GM13976 (cell line): ENCODE results near the gene EFCAB14.
"Not testable (repeated sequence)": the region's sequence is repeated elsewhere in the genome, so short reads cannot be mapped to it uniquely, and the experiment has no call there.

Experiments used
- DNase-seq: peaks from one replicate; pipeline ENCODE4 v3.0.0; 2012; ENCODE audit warnings: low spot score
- CTCF ChIP-seq: IDR thresholded peaks from 2 replicates; pipeline ENCODE4 v1.5.1; 2012; ENCODE audit warnings: borderline replicate concordance, mild to moderate bottlenecking; ENCODE audit not compliant: insufficient read depth; ENCODE audit errors: extremely low read depth, missing control alignments, control extremely low read depth
- in situ Hi-C: fragments of 300-500 bp; cut with MboI; formaldehyde crosslinking; loops from one replicate; pipeline ENCODE4 v1.12.0; 2022; ENCODE audit warnings: low sequenced_read_pairs, mixed read lengths, inconsistent platforms; ENCODE audit not compliant: unreplicated experiment

The EFCAB14 gene

GRCh38 chr1:46705408-46705807, 13.5 kb downstream of the EFCAB14 start:
- no peak for TF ChIP-seq CTCF
- in situ Hi-C loops = no loop called here
- DNase-seq = no peak

- DNase-seq = no peak
- in situ Hi-C loops = no loop called here
- TF ChIP-seq CTCF = no peak
Measured at GRCh38 chr1:46703927-46704641, 14.8 kb downstream of the EFCAB14 start.

GRCh38 chr1:46699666-46700065, 19.2 kb downstream of the EFCAB14 start:
- DNase-seq = no peak
- no peak for TF ChIP-seq CTCF
- in situ Hi-C loops = no loop called here

- in situ Hi-C loops = no loop called here
- DNase-seq = no peak
- no peak for TF ChIP-seq CTCF
Measured at GRCh38 chr1:46697053-46697452, 21.9 kb downstream of the EFCAB14 start.

- in situ Hi-C loops, DNase-seq: not testable (repeated sequence)
Measured at GRCh38 chr1:46694676-46695075, 24.2 kb downstream of the EFCAB14 start.

GRCh38 chr1:46692811-46693770, 25.8 kb downstream of the EFCAB14 start:
- DNase-seq = no peak
- no peak for TF ChIP-seq CTCF
- in situ Hi-C loops = no loop called here
